ENCODE measurements around the gene XIRP2.

Gene XIRP2

GRCh38 chr2:167136879-167137596, 248.8 kb downstream of the XIRP2 start:
- no peak for DNase-seq (ENCODE audit: low read depth)

- DNase-seq (ENCODE audit: low read depth): no peak
These were observed 252.1 kb downstream of the XIRP2 start for GRCh38 chr2:167140330-167140729.

GRCh38 chr2:167140767-167141166, 252.5 kb downstream of the XIRP2 start:
- peak; percentile 100 for DNase-seq (ENCODE audit: low read depth)

- no peak for DNase-seq (ENCODE audit: low read depth)
These were observed 254.3 kb downstream of the XIRP2 start for GRCh38 chr2:167142554-167142953.

- peak; percentile 45 for DNase-seq (ENCODE audit: low read depth)
These were observed 256.1 kb downstream of the XIRP2 start for GRCh38 chr2:167144179-167144898.

- DNase-seq (ENCODE audit: low read depth): no peak
These were observed 259.1 kb downstream of the XIRP2 start for GRCh38 chr2:167147271-167147941.

- no peak for DNase-seq (ENCODE audit: low read depth)
These were observed 263.6 kb downstream of the XIRP2 start for GRCh38 chr2:167151894-167152293.

- no peak for DNase-seq (ENCODE audit: low read depth)
These were observed 269.2 kb downstream of the XIRP2 start for GRCh38 chr2:167157523-167157922.

GRCh38 chr2:167177196-167177595, 288.9 kb downstream of the XIRP2 start:
- DNase-seq (ENCODE audit: low read depth): peak; percentile 46

- peak; percentile 82 for DNase-seq (ENCODE audit: low read depth)
These were observed 292.9 kb downstream of the XIRP2 start for GRCh38 chr2:167181134-167181533.

- DNase-seq (ENCODE audit: low read depth): peak; percentile 31
These were observed 293.4 kb downstream of the XIRP2 start for GRCh38 chr2:167181688-167182087.

- DNase-seq (ENCODE audit: low read depth): no peak
These were observed 294.1 kb downstream of the XIRP2 start for GRCh38 chr2:167182403-167182802.

- DNase-seq (ENCODE audit: low read depth): no peak
These were observed 295.7 kb downstream of the XIRP2 start for GRCh38 chr2:167183931-167184330.

- DNase-seq (ENCODE audit: low read depth): no peak
These were observed 298.2 kb downstream of the XIRP2 start for GRCh38 chr2:167186465-167186864.

- no peak for DNase-seq (ENCODE audit: low read depth)
These were observed 298.9 kb downstream of the XIRP2 start for GRCh38 chr2:167187049-167187727.

GRCh38 chr2:167187978-167188967, 300.0 kb downstream of the XIRP2 start:
- no peak for DNase-seq (ENCODE audit: low read depth)

GRCh38 chr2:167190053-167190452, 301.8 kb downstream of the XIRP2 start:
- peak; percentile 19 for DNase-seq (ENCODE audit: low read depth)

- peak; percentile 60 for DNase-seq (ENCODE audit: low read depth)
These were observed 303.3 kb downstream of the XIRP2 start for GRCh38 chr2:167191588-167191987.

GRCh38 chr2:167192833-167193232, 304.6 kb downstream of the XIRP2 start:
- peak; percentile 81 for DNase-seq (ENCODE audit: low read depth)

- DNase-seq (ENCODE audit: low read depth): peak; percentile 43
These were observed 308.4 kb downstream of the XIRP2 start for GRCh38 chr2:167196461-167197252.
